CD14-positive monocyte (primary cell): ENCODE results near the gene ARHGAP33. TPM values are rescaled to one million over a fixed set of nuclear protein-coding genes. Genes with fewer than 3 reads are reported as not detected.

Experiments
- DNase-seq, 3 donors: peaks; one replicate each; pipeline ENCODE4 v3.0.0-alpha.2; 2011 to 2022
- H2AFZ ChIP-seq: 2 replicates; pipeline ENCODE4 v1.6.0; 2012; ENCODE audit warnings: mild to moderate bottlenecking, low read depth, low read length, inconsistent platforms; ENCODE audit not compliant: insufficient read depth, poor library complexity, severe bottlenecking
- H3K27ac ChIP-seq, 2 donors: 1 replicate in 1 of 2; 2 replicates in 1 of 2; pipeline ENCODE4 v1.5.1; 2012 to 2013; ENCODE audit warnings: low read length in 2 of 2, control low read depth in 1 of 2, inconsistent platforms in 1 of 2, low read depth in 1 of 2, mild to moderate bottlenecking in 1 of 2
- H3K27me3 ChIP-seq, 2 donors: one replicate each; pipeline versions ENCODE4 v1.6.0 to v1.6.1; 2011 to 2013; ENCODE audit warnings: low read length in 2 of 2; ENCODE audit not compliant: control insufficient read depth in 2 of 2, insufficient read depth in 2 of 2
- H3K36me3 ChIP-seq, 2 donors: replicated peaks in 1 of 2; 1 replicate in 1 of 2; 2 replicates in 1 of 2; pipeline versions ENCODE4 v1.5.1 to v1.6.1; 2012 to 2013; ENCODE audit warnings: low read length in 2 of 2, control low read depth in 1 of 2, inconsistent platforms in 1 of 2, mild to moderate bottlenecking in 1 of 2; ENCODE audit not compliant: insufficient read depth in 2 of 2, control insufficient read depth in 1 of 2
- H3K4me1 ChIP-seq, 2 donors: 1 replicate in 1 of 2; 2 replicates in 1 of 2; pipeline versions ENCODE4 v1.5.1 to v1.6.1; 2012 to 2013; ENCODE audit warnings: low read length in 2 of 2, control low read depth in 1 of 2, inconsistent platforms in 1 of 2, mild to moderate bottlenecking in 1 of 2, moderate library complexity in 1 of 2; ENCODE audit not compliant: insufficient read depth in 2 of 2, control insufficient read depth in 1 of 2
- H3K4me2 ChIP-seq: replicated peaks from 2 replicates; pipeline ENCODE3; 2012; ENCODE audit warnings: low read length, moderate library complexity, mild to moderate bottlenecking; ENCODE audit not compliant: poor library complexity, severe bottlenecking; ENCODE audit errors: extremely low read depth
- H3K4me3 ChIP-seq, 3 experiments: fragments of 200-600 bp in 1 of 3; sonication (generic) in 1 of 3; replicated peaks in 1 of 3; 1 replicate in 2 of 3; 2 replicates in 1 of 3; pipeline ENCODE4 v1.5.1; 2011 to 2013; ENCODE audit warnings: low read length in 3 of 3, mild to moderate bottlenecking in 3 of 3, control low read depth in 2 of 3, low read depth in 2 of 3, inconsistent platforms in 1 of 3, moderate library complexity in 1 of 3
- H3K79me2 ChIP-seq: 2 replicates; pipeline ENCODE4 v1.6.0; 2012; ENCODE audit warnings: mild to moderate bottlenecking, control low read depth, inconsistent platforms, low read length, moderate library complexity; ENCODE audit not compliant: insufficient read depth
- H3K9ac ChIP-seq: 2 replicates; pipeline ENCODE4 v1.6.0; 2017; ENCODE audit warnings: low read length, mild to moderate bottlenecking; ENCODE audit not compliant: insufficient read depth, poor library complexity, severe bottlenecking
- H3K9me3 ChIP-seq, 2 donors: replicated peaks in 1 of 2; 1 replicate in 1 of 2; 2 replicates in 1 of 2; pipeline versions ENCODE4 v1.5.1 to v1.6.1; 2012 to 2013; ENCODE audit warnings: low read length in 2 of 2, control low read depth in 1 of 2; ENCODE audit not compliant: control insufficient read depth in 1 of 2, insufficient read depth in 1 of 2
- H4K20me1 ChIP-seq: 2 replicates; pipeline ENCODE4 v1.6.0; 2012; ENCODE audit warnings: mild to moderate bottlenecking, low read length, control low read depth, moderate library complexity; ENCODE audit not compliant: insufficient read depth
- H3K27ac Mint-ChIP-seq, 7 donors: one replicate each; pipeline ENCODE4 v1.8.0; 2020; ENCODE audit warnings: mild to moderate bottlenecking in 7 of 7, mixed read lengths in 7 of 7, moderate library complexity in 6 of 7, inconsistent platforms in 2 of 7
- H3K27me3 Mint-ChIP-seq, 3 donors: one replicate each; pipeline ENCODE4 v1.8.0; 2021 to 2022; ENCODE audit warnings: low read depth in 3 of 3, mild to moderate bottlenecking in 3 of 3, mixed read lengths in 3 of 3, moderate library complexity in 3 of 3, inconsistent platforms in 1 of 3
- H3K36me3 Mint-ChIP-seq, 2 donors: one replicate each; pipeline ENCODE4 v1.8.0; 2020; ENCODE audit warnings: mixed read lengths in 2 of 2, inconsistent platforms in 1 of 2, mild to moderate bottlenecking in 1 of 2
- H3K4me1 Mint-ChIP-seq: one replicate; pipeline ENCODE4 v1.8.0; 2020; ENCODE audit warnings: mild to moderate bottlenecking, mixed read lengths
- H3K4me3 Mint-ChIP-seq, 2 donors: one replicate each; pipeline ENCODE4 v1.8.0; 2020; ENCODE audit warnings: mild to moderate bottlenecking in 2 of 2, mixed read lengths in 2 of 2, moderate library complexity in 1 of 2
- H3K9me3 Mint-ChIP-seq, 7 donors: one replicate each; pipeline ENCODE4 v1.8.0; 2020 to 2022; ENCODE audit warnings: mixed read lengths in 7 of 7, mild to moderate bottlenecking in 6 of 7, moderate library complexity in 6 of 7, inconsistent platforms in 2 of 7
- CTCF ChIP-seq: fragments of 200-600 bp; IDR thresholded peaks from one replicate; pipeline ENCODE4 v1.8.0; 2022; ENCODE audit warnings: antibody characterized with exemption, mild to moderate bottlenecking
- WGBS: methylation state at CpG from one replicate; pipeline ENCODE4 v1.1.5; 2013; ENCODE audit warnings: missing lambda C conversion rate; ENCODE audit not compliant: insufficient coverage; 5-methylcytosine and 5-hydroxymethylcytosine counted together
- intact Hi-C, 2 donors: fragments of 100-400 bp; cut with micrococcal nuclease; formaldehyde crosslinking; loops; one replicate each; pipeline versions ENCODE4 v1.15.0 to v1.15.1; 2023
- polyA plus RNA-seq, 3 donors: library from polyadenylated mRNA; depleted of rRNA in 1 of 3; unstranded in 2 of 3; stranded (reverse) in 1 of 3; fragments of 300-500 nt in 2 of 3; fragments of >200 nt in 1 of 3; fragmentation: Illumina TruSeq in 2 of 3; gene quantifications; 1 replicate in 2 of 3; 2 replicates in 1 of 3; pipeline ENCODE4 v1.2.3, GENCODE V29; 2012 to 2021

ARHGAP33 gene
- polyA plus RNA-seq, 3 donors = 8.6 TPM; not detected in 2

- H3K4me3 Mint-ChIP-seq = no peak overlapping the region
- Histone ChIP-seq H3K36me3 (peaks cover 7 to 13% of the 10 kb centered on the region in 2 donors), H3K4me1 (no peaks in the 10 kb centered on the region), H4K20me1 (no peaks in the 10 kb centered on the region), H3K79me2 (no peaks in the 10 kb centered on the region), H2AFZ (no peak overlapping the region), H3K4me2 (no peak overlapping the region), H3K9me3 (no peaks in the 10 kb centered on the region), H3K4me3 (no peak overlapping the region), H3K27ac (no peak overlapping the region), H3K9ac (no peak overlapping the region), H3K27me3 (no peaks in the 10 kb centered on the region)
- no peaks in the 10 kb centered on the region for H3K9me3 Mint-ChIP-seq
- no peak for TF ChIP-seq CTCF
- peaks cover 11 to 26% of the 10 kb centered on the region in 2 donors for H3K36me3 Mint-ChIP-seq
- no peak for DNase-seq
- 96% methylated on average over 3 of the region's 12 CpGs for WGBS
- H3K4me1 Mint-ChIP-seq = no peaks in the 10 kb centered on the region
- intact Hi-C loops = no loop called here
- H3K27me3 Mint-ChIP-seq = peaks cover 0 to 4% (median 3%) of the 10 kb centered on the region in 3 donors
- H3K27ac Mint-ChIP-seq = no peak overlapping the region
Observed at GRCh38 chr19:35788205-35788960, 13.0 kb downstream of the ARHGAP33 start.

DNA sequence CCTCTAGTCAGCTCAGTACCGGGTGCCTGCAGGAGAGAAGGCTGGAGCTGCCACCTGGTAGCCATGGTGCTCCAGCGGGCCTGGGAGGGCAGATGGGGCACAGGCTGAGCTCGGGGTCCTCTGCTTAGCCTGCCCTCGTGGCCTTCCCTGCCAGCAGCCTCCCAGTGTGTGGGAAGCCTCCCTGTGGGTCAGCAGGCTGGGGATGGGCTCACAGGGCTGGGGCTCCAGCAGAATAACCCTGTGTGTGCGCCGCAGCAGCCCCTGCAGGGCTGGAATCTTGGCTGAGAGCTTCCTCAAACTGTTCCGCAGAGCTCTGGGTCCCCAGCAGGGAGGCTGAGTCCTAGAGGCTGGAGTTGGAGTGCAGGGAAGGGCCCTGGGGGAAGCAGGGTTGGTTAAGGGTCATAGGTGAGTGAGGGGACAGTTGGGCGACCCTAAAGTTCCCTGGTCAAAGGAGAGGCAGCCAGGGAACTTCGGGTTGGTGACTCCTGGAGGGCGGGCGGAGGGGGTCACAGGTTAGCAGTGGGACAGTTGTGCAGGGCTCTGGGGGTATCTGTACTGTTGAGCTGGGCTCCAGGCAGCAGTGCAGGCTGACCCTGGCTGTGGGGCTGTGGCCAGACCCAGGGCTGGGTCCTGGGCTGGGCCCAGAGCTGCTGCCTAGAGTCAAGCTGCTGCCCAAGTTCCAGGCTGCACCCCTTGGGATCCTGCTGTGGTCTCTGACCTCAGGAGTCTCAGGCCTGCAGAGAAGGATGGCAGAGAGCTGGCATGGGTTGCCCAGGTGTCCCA lies 14.0 kb downstream of the ARHGAP33 start:
- H3K36me3 Mint-ChIP-seq = peaks cover 10 to 19% of the 10 kb centered on the region in 2 donors
- peaks cover 2 to 10% (median 9%) of the 10 kb centered on the region in 3 donors for H3K27me3 Mint-ChIP-seq
- WGBS = 90% methylated on average over 11 of the region's 11 CpGs
- H2AFZ ChIP-seq = no peak overlapping the region
- no peak overlapping the region for H3K4me2 ChIP-seq
- H3K4me1 ChIP-seq = no peaks in the 10 kb centered on the region
- no peaks in the 10 kb centered on the region for H3K9me3 ChIP-seq
- no peak for TF ChIP-seq CTCF
- H3K27ac ChIP-seq = no peak overlapping the region
- H3K9me3 Mint-ChIP-seq = no peaks in the 10 kb centered on the region
- H3K27me3 ChIP-seq = no peaks in the 10 kb centered on the region
- H3K4me1 Mint-ChIP-seq = no peaks in the 10 kb centered on the region
- no peak overlapping the region for H3K9ac ChIP-seq
- H3K79me2 ChIP-seq = no peaks in the 10 kb centered on the region
- intact Hi-C loops = no loop called here
- no peaks in the 10 kb centered on the region for H4K20me1 ChIP-seq
- no peak overlapping the region for H3K4me3 Mint-ChIP-seq
- no peak overlapping the region for H3K4me3 ChIP-seq
- no peak overlapping the region for H3K27ac Mint-ChIP-seq
- peaks cover 7% of the 10 kb centered on the region in 2 donors for H3K36me3 ChIP-seq
- no peak for DNase-seq
